ENCODE measurements around the gene SUMO2. TPM values are rescaled to one million over a fixed set of nuclear protein-coding genes. Genes with fewer than 3 reads are reported as not detected.
A peak's percentile ranks its signal among the peaks of the same experiment; 100 is the strongest.

The SUMO2 gene
- total RNA-seq, 2 experiments from 2014 or later: 286 to 628 TPM

DNA sequence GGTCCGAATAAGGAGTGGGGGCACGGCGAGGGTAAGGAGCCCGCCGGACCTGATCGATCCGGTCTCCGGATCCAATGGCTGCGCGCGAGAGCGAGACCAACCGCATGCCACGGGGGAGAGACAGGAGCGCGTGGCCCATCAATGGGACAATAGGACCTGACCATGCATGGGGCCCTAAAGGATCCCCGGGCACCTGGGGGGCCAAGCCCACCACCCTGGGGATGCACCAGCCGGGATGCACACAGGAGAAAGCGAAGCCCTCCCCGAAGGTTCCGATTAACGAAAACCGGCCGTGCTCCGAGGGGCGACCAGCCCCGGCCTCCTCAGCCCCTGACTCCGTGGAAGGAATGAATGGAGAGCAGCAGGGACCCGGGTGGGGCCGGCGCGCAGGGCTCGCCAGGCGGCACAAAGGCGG, 29.0 kb downstream of the SUMO2 start:
- peaks cover 53% of the 10 kb centered on the region for H3K79me2 ChIP-seq (ENCODE audit: insufficient read depth, low read depth, low read length)
- CTCF ChIA-PET (ENCODE audit: unreplicated experiment): no interaction called here
- intact Hi-C loops (cut with micrococcal nuclease; ENCODE audit: unreplicated experiment): loop anchor here (1.0 to 2.0 kb wide), 4 partner anchors 17 to 51 kb away; partner anchors contain the start of genes NT5C and NUP85
- peak; percentile 57 for DNase-seq (ENCODE audit: low spot score)
- H3K27ac ChIP-seq (ENCODE audit: low read depth, low read length, poor library complexity, severe bottlenecking): peak overlapping the region; percentile 56
- peaks cover 15% of the 10 kb centered on the region; the same call in 1 of the 2 replicates for H4K20me1 ChIP-seq (ENCODE audit: insufficient read depth, low read length)
- H3K36me3 ChIP-seq (ENCODE audit: insufficient read depth, low read length): peaks cover 28% of the 10 kb centered on the region
- POLR2A ChIA-PET: interaction anchor here (1.4 kb wide), 2 partner anchors 8 to 14 kb away, joined by 3 to 5 read pairs; no protein-coding TSS in a partner anchor
- peak overlapping the region; percentile 95 for H3K4me2 ChIP-seq (ENCODE audit: low read length)
- H3K9me3 ChIP-seq (ENCODE audit: low read length): no peaks in the 10 kb centered on the region
- TF ChIP-seq CTCF (conservative IDR thresholded peaks at IDR 0.05; ENCODE audit: low read length): no peak
- TF ChIP-seq EZH2phosphoT487 (IDR thresholded peaks at IDR 0.05; ENCODE audit: borderline replicate concordance, low read depth, low read length): no peak
- BruUV-seq (replicated peaks): no TSS peak
- H3K9me2 ChIP-seq (ENCODE audit: insufficient read depth, low read length): no peaks in the 10 kb centered on the region
- H3K4me1 ChIP-seq (ENCODE audit: insufficient read depth, low read length, poor library complexity, severe bottlenecking): peaks cover 24% of the 10 kb centered on the region
- H2AFZ ChIP-seq (ENCODE audit: low read length): no peak overlapping the region
- peak overlapping the region; percentile 75 for H3K4me3 ChIP-seq (ENCODE audit: low read depth, low read length, poor library complexity, severe bottlenecking)

DNA sequence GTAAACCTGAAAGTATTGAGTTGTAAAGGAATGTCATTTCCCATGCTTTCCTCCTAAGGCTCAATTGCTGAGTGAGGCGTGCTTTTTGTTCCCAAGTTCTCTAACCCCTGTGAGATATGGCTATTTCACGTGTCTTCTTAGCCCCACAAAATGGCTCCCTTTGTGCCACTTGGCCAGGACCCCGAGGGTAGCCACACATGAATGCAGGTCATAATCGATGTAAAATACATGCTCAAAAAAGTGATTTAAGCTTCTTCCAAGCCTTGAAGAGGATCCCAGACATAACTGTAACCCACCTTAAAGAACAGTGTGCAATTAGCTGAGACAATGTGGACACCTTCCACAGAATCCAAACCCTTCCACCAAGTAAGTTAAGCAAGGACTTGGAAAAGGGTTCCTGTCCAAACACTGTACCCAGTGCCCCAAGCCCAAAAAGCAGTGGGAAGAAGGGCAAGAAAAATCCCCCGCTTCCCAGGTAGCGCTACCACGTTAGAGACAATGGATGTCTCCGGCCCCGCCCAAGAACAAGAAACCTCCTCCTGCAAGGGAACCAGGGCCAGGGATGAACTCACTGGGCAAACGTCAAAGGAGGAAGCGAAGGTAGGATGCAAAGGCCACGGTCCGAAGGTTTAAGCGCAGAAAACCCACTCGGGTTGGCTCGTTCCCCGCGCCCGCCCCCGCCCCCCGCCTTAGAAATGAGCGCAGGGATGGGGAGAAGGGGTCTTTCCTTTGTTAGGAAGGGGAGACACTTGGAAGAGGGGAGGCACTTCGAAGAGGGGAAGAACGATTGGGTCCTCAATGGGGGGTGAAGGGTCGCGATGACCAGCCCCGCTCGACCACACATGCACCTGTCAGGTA, 29.6 kb downstream of the SUMO2 start:
- no peak for TF ChIP-seq EZH2phosphoT487 (IDR thresholded peaks at IDR 0.05; ENCODE audit: borderline replicate concordance, low read depth, low read length)
- no peak for TF ChIP-seq CTCF (conservative IDR thresholded peaks at IDR 0.05; ENCODE audit: low read length)
- Histone ChIP-seq H3K4me2 (ENCODE audit: low read length) (peak overlapping the region; percentile 95), H4K20me1 (ENCODE audit: insufficient read depth, low read length) (peaks cover 15% of the 10 kb centered on the region; the same call in 1 of the 2 replicates), H2AFZ (ENCODE audit: low read length) (peak overlapping the region; percentile 13; the same call in 1 of the 2 replicates), H3K4me1 (ENCODE audit: insufficient read depth, low read length, poor library complexity, severe bottlenecking) (peaks cover 24% of the 10 kb centered on the region), H3K79me2 (ENCODE audit: insufficient read depth, low read depth, low read length) (peaks cover 60% of the 10 kb centered on the region), H3K36me3 (ENCODE audit: insufficient read depth, low read length) (peaks cover 32% of the 10 kb centered on the region), H3K27ac (ENCODE audit: low read depth, low read length, poor library complexity, severe bottlenecking) (peak overlapping the region; percentile 56), H3K4me3 (ENCODE audit: low read depth, low read length, poor library complexity, severe bottlenecking) (peak overlapping the region; percentile 75), H3K9me3 (ENCODE audit: low read length) (no peaks in the 10 kb centered on the region), H3K9me2 (ENCODE audit: insufficient read depth, low read length) (no peaks in the 10 kb centered on the region)
- BruUV-seq (replicated peaks): no TSS peak
- intact Hi-C loops (cut with micrococcal nuclease; ENCODE audit: unreplicated experiment): loop anchor here (2.0 kb wide), 2 partner anchors 18 to 38 kb away; no protein-coding TSS in a partner anchor
- ChIA-PET POLR2A (interaction anchor here (1.0 to 1.1 kb wide), 2 partner anchors 15 to 53 kb away, joined by 3 to 4 read pairs; partner anchors contain the start of gene NUP85), CTCF (ENCODE audit: unreplicated experiment) (no interaction called here)
- peak; percentile 75 for DNase-seq (ENCODE audit: low spot score)

Measured in OCI-LY7 (cell line).